Cardiac fibroblast (primary cell): ENCODE data around the gene PDE9A.

ENCODE experiments used
- DNase-seq, 2 donors: peaks; one replicate each; pipeline versions ENCODE4 v3.0.0 to v3.0.0-alpha.2; 2010; ENCODE audit warnings: low read depth in 2 of 2
- H3K4me3 ChIP-seq, 2 donors: replicated peaks in 1 of 2; 1 replicate in 1 of 2; 2 replicates in 1 of 2; pipeline ENCODE4 v1.5.1; 2011; ENCODE audit warnings: low read depth in 2 of 2, low read length in 2 of 2, mild to moderate bottlenecking in 2 of 2, moderate library complexity in 1 of 2
- TF ChIP-seq, protein P1 (sequence below): IDR thresholded peaks from one replicate; pipeline ENCODE4 v1.5.1; 2011; ENCODE audit warnings: low read depth, mild to moderate bottlenecking, low read length, inconsistent platforms

The PDE9A gene

GRCh38 chr21:42734323-42734971 lies 81.0 kb downstream of the PDE9A start:
- DNase-seq: no peak
- no peak overlapping the region for H3K4me3 ChIP-seq
- TF ChIP-seq, protein P1, sequence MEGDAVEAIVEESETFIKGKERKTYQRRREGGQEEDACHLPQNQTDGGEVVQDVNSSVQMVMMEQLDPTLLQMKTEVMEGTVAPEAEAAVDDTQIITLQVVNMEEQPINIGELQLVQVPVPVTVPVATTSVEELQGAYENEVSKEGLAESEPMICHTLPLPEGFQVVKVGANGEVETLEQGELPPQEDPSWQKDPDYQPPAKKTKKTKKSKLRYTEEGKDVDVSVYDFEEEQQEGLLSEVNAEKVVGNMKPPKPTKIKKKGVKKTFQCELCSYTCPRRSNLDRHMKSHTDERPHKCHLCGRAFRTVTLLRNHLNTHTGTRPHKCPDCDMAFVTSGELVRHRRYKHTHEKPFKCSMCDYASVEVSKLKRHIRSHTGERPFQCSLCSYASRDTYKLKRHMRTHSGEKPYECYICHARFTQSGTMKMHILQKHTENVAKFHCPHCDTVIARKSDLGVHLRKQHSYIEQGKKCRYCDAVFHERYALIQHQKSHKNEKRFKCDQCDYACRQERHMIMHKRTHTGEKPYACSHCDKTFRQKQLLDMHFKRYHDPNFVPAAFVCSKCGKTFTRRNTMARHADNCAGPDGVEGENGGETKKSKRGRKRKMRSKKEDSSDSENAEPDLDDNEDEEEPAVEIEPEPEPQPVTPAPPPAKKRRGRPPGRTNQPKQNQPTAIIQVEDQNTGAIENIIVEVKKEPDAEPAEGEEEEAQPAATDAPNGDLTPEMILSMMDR: no peak

DNA sequence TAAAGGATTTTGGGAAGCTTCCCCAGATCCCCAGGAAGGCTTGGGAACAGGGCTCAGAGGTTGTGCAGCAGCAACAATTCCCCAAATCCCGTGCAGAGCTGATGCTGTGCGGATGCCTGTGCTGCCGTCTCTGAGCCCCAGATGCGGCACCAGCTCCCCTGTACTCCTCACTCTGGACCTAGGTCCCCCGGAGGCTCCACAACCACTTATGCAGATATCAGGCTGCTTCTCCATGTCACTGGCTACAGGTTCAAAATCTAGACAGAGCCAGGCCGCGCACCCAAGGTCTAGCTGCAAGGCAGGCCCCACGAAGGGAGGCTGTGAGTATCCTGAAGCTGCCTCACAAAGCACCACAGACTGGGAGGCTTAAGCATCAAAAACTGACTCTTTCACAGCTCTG lies 81.6 kb downstream of the PDE9A start:
- no peak for DNase-seq
- TF ChIP-seq, protein P1: no peak
- no peak overlapping the region for H3K4me3 ChIP-seq

DNA sequence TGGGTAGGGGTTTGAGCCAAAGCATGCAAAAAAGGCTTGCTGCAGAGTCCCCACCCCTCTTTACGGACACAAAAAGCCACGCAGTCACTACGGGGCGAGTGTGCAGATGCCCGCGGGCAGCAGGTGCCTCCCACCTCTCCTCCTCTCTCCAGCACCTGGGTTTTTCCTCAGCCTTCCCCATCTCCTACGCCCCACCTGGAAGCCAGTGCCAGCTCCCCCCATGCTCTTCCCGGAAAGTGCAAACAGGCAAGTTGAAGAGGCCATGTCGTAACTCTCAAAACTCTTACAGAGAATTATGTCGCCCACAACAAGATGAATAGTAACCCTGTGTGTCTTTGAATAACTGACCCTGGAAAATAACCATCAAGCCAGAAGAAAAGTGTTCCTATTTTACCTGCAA lies 82.5 kb downstream of the PDE9A start:
- no peak overlapping the region for H3K4me3 ChIP-seq
- TF ChIP-seq, protein P1: no peak
- no peak for DNase-seq

GRCh38 chr21:42736646-42737350 lies 83.4 kb downstream of the PDE9A start:
- TF ChIP-seq, protein P1: no peak
- H3K4me3 ChIP-seq: no peak overlapping the region
- DNase-seq: no peak

- DNase-seq: peak; percentile 12 to 39
- H3K4me3 ChIP-seq: no peak overlapping the region
- TF ChIP-seq, protein P1: no peak
These were observed 84.7 kb downstream of the PDE9A start for GRCh38 chr21:42737951-42738590.

DNA sequence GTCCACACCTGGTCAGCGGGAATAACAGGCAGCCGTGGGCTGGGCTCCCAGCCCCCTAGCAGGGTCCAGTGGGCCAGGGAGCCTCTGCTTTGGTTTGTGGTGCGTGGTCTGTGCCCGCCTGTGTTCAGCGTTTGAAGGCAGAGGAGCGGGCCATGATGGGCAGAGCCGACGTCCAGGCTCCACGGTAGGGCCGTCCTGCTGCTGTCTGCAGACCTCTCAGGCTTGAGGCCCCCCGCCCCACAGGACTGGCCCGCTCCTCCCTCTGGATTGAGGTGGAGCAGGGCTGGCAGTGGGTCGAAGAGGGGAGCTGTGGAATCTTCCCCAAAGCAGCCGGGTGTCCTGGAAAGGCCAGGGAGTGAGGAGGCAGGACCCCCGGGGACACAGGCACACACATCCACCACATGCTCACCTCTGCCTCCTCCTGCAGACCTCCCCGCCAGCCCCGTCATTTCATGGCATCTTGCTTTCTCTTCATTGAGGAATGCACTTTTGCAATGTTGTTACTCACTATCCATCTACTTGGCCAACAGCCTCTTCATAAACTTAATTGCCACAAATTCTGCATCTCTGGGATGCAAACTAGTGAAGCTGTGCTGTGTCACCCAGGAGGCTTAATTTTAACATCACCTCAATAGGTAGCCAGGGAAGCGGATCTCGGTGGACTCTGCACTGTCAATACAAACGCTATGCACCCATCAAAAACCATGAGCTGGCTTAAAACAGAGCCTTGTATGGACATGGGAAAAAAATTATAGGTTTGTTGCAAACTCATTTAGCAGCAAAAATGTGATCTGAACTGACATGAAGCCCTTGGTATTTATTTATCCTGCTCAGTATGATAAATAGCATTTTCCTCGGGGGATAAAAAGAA lies 85.9 kb downstream of the PDE9A start:
- peak; percentile 17 to 58 for DNase-seq
- TF ChIP-seq, protein P1: no peak
- H3K4me3 ChIP-seq: no peak overlapping the region
